GM10248 (cell line): Measurements from ENCODE around the gene PPP1R13B.

Experiments
- CTCF ChIA-PET: fragments of 300-600 bp; sonication (Branson Sonifier 250); formaldehyde crosslinking; extraction: SDS; loops from one replicate; lab custom pipeline; 2021; ENCODE audit warnings: antibody characterized with exemption; lab: Yijun Ruan, JAX
- POLR2A ChIA-PET: fragments of 350-650 bp; sonication (Branson Sonifier 250); formaldehyde crosslinking; extraction: SDS; loops from one replicate; lab custom pipeline; 2020; ENCODE audit warnings: antibody characterized with exemption; lab: Yijun Ruan, JAX
- DNase-seq: peaks from one replicate; pipeline ENCODE4 v3.0.0; 2012; ENCODE audit errors: extremely low spot score
- TF ChIP-seq, protein P1 (sequence below): IDR thresholded peaks from 2 replicates; pipeline ENCODE4 v1.5.1; 2012; ENCODE audit warnings: mild to moderate bottlenecking, low read depth; ENCODE audit errors: extremely low read depth, missing control alignments, control extremely low read depth

PPP1R13B gene

DNA sequence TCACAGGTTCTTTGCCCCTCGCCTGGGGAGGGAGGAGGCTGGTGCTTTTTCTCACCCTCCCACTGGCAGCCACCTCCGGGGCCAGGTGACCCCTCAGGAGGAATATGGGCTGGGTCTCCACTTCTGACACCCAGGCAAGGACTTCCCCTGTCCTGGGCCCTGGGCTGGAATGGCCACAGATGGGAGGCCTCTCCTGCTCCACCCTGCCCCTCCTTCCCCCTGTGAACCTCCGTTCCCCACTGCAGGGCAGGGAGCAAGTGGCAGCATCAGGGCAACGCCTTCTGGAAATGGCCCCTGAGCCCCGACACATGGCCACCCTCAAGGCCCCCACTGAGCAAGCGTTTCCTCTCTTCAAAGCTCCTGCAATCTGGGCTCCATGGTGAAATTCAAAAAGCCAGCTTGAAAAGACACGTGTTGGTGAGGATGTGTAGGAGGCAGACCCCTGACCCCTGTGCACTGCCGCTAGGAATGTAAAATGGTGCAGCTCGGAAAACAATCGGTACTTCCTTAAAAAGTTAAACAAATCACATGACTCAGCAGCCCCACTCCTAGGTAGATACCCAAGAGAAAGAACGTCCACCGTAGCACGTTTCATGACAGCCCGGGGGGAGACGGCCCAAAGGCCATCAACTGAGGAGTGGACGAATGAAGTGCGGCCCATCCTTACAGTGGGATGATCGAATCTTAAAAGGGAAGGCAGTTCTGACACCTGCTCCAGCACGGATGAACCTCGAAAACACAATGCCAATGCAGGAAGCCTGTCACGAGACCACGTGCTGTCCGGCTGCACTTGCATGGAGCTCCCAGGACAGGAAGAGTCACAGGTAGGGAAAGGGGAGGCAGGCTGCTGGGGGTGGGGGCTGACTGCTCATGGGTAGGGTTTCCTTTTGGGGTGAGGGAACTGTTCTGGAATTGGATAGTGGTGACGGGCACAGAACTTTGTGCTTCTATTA lies 143.7 kb downstream of the PPP1R13B start:
- CTCF ChIA-PET, result interaction anchor here (1.0 to 1.5 kb wide), 2 partner anchors 8 to 16 kb away, joined by 3 to 4 read pairs; no protein-coding TSS in a partner anchor
- POLR2A ChIA-PET, result interaction anchor here (0.5 kb wide), 1 partner anchor 21 kb away, joined by 3 read pairs; no protein-coding TSS in a partner anchor
- TF ChIP-seq, protein P1, sequence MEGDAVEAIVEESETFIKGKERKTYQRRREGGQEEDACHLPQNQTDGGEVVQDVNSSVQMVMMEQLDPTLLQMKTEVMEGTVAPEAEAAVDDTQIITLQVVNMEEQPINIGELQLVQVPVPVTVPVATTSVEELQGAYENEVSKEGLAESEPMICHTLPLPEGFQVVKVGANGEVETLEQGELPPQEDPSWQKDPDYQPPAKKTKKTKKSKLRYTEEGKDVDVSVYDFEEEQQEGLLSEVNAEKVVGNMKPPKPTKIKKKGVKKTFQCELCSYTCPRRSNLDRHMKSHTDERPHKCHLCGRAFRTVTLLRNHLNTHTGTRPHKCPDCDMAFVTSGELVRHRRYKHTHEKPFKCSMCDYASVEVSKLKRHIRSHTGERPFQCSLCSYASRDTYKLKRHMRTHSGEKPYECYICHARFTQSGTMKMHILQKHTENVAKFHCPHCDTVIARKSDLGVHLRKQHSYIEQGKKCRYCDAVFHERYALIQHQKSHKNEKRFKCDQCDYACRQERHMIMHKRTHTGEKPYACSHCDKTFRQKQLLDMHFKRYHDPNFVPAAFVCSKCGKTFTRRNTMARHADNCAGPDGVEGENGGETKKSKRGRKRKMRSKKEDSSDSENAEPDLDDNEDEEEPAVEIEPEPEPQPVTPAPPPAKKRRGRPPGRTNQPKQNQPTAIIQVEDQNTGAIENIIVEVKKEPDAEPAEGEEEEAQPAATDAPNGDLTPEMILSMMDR, result no peak
- no peak for DNase-seq

DNA sequence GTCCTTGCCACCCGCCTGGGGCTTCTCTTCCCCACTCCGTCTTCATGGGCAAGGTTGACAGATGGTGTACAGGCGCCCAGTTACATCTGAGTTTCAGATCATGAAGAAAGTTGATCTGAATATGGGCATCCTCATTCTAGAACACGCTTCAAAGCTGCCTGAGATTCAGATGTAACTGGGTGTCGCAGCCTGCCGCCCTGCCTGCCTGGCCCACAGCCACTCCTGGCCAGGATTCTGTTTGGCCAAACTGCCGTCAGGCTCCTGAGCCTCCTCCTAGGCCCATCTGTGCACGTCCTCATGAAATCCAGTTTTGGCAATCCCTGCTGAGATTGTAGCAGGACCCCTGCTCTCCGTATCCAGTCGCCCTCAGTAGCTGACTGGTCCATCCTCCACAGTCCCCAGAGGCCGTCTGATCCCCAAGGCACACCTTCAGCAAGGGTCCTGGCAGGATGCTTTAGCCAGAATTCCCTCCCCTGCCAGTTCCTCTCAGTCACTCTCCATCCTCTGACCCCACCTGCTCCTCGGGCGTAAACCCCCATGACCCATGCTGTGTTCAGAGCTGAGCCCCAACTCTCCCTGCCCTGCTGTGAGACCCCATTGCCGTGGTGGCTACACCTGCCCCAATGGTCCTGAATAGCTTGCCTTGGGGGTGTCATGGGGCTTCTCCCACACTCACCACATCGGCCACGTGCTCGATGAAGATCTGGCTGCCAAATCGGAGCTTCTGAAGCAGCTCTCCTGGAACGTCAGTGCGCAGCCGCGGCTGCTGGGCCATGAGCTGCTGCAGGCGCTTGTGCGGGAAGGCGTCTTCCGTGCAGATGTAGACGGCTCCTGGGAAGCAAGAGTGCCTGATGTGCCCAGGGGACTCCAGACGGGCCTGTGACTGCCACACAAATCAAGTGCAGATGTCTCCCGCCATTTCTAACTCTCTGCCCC lies 144.6 kb downstream of the PPP1R13B start:
- ChIA-PET POLR2A (no interaction called here), CTCF (interaction anchor here (1.5 kb wide), 1 partner anchor 17 kb away, joined by 3 read pairs; no protein-coding TSS in a partner anchor)

DNA sequence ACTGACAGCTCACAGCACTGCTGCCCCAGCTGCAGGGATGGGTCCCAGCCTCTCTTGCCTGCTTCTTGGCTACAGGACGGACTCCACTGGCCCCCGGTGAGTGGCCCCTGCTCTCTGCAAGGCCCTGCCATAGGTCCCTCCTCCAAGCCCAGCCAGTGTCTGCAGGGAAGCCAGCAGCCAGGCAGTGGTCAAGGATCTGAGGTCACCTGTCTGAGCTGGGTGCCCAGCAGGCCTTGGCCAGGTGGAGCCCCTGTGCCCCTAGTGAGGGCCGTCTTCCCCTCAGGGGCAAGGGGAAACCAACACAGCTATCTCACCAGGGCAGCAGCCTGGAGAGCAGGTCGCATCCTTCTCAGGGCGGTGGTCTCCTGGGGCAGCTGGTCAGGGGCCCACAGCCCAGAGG lies 145.3 kb downstream of the PPP1R13B start:
- ChIA-PET POLR2A (interaction anchor here (0.5 kb wide), 1 partner anchor 47 kb away, joined by 3 read pairs; no protein-coding TSS in a partner anchor), CTCF (interaction anchor here (1.5 kb wide), 1 partner anchor 17 kb away, joined by 3 read pairs; no protein-coding TSS in a partner anchor)
- TF ChIP-seq, protein P1, result no peak
- no peak for DNase-seq

More for the DNA sequence above, 144.6 kb downstream of the PPP1R13B start:
- DNase-seq, result no peak
- TF ChIP-seq, protein P1, result no peak

DNA sequence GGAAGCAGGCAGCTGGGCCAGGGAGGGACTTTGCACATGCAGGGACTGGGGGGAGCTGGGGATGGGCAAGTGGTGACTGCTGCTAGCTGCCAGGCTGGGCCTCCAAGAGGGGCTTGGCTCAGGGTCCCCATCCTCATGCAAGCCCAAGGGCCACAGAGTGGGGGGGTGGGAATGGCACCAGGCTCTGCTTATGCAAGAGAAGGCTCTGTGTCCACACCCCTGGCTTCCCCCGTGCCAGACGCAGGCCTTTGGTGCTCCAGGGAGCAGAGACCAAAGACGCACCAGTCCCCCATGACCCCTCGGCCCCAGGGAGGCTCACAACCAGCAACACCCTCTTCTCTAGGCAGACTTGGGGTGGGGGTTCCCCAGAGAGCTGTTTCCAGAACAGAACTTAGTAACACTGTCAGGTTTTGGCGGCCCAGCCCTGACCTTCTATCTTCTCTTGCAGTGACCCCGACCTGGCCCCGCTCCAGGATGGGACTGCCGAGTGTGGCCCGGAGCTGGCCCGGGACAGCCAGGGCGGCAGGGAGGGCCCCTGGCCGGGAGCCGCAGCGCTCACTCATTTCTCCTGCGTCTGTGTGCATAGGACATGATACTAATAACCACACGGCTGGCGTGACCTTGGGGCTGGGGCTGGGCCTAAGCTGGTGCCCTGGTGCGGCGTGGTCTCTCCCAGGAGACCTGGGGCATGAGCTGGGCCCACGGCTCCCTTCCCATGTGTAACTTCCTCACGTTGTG lies 146.5 kb downstream of the PPP1R13B start:
- DNase-seq, result no peak
- CTCF ChIA-PET, result interaction anchor here (1.2 kb wide), 1 partner anchor 21 kb away, joined by 5 read pairs; no protein-coding TSS in a partner anchor
- TF ChIP-seq, protein P1, result no peak
- POLR2A ChIA-PET, result no interaction called here

DNA sequence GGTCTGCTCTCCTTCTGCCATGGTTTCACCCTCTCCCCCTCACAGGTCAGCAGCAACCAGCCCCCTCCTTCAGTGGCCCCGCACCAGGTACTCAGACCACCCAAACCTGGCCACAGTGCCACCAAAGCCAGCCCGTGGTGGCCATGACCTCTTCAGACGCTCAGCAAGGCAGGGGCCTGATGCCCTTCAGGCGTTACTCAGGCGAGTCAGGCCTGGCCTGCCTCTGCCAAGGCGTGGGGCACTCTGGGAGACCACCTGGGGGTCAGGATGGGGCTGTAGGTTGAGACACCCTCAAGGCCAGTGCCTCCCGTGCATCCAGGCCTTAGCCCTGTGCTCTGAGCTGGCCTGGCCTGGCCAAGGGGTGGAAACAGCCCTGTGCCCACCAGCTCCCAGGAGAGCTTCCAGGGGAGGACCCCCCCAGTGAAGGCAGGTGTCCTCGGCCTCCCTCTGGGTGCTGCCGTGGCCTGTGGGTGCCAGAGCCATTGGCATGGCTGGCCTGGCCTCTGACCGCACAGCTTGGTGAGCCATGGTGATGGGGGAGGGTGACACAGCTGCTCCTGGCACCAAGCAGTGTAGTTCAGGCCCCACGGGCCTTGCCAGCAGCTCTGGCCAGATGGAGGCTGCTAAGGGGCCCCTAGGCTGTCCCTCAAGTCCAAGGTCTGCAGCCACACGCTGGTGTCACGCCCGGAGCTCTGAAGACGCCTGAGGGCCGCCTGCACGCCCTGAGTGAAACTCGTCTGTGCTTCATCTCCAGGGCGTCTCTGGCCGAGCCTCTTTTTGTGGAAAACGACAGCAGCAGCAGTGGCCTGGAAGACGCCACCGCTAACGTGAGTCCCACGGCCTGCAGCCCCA lies 147.2 kb downstream of the PPP1R13B start:
- ChIA-PET CTCF (interaction anchor here (1.2 kb wide), 1 partner anchor 20 kb away, joined by 5 read pairs; no protein-coding TSS in a partner anchor), POLR2A (no interaction called here)
- no peak for DNase-seq
- TF ChIP-seq, protein P1, result no peak
